SK-N-MC (cell line): ENCODE measurements around the gene NTN3.
A peak's percentile ranks its signal among the peaks of the same experiment; 100 is the strongest.

ENCODE experiments used
- DNase-seq: peaks from one replicate; pipeline ENCODE4 v3.0.0-alpha.2; 2011; ENCODE audit warnings: low read depth, low spot score
- H3K27ac ChIP-seq: fragments of 200-600 bp; sonication (generic); 2 replicates; pipeline ENCODE4 v1.5.1; 2016; ENCODE audit warnings: mixed run types
- H3K36me3 ChIP-seq: fragments of 200-600 bp; sonication (generic); 2 replicates; pipeline ENCODE4 v1.6.1; 2017; ENCODE audit warnings: antibody characterized with exemption, low read length, mixed read lengths; ENCODE audit not compliant: insufficient read depth
- H3K4me3 ChIP-seq: fragments of 200-600 bp; sonication (generic); 2 replicates; pipeline ENCODE4 v1.5.1; 2016
- H3K9ac ChIP-seq: fragments of 200-600 bp; sonication (generic); 2 replicates; pipeline ENCODE4 v1.8.0; 2017; ENCODE audit warnings: mixed run types, mixed read lengths; ENCODE audit not compliant: insufficient read length
- H3K9me3 ChIP-seq: fragments of 200-600 bp; sonication (generic); 2 replicates; pipeline ENCODE4 v1.6.1; 2017; ENCODE audit warnings: low read depth, mild to moderate bottlenecking, antibody characterized with exemption, low read length, moderate library complexity, mixed read lengths
- EZH2 ChIP-seq: fragments of 200-600 bp; sonication (generic); IDR thresholded peaks from one replicate; pipeline ENCODE4 v1.6.1; 2017; ENCODE audit warnings: antibody characterized with exemption
- FOXP2 ChIP-seq: optimal IDR thresholded peaks from 2 replicates; pipeline ENCODE3; 2011; ENCODE audit warnings: mild to moderate bottlenecking, moderate library complexity; ENCODE audit not compliant: insufficient read depth; ENCODE audit errors: extremely low read length, control extremely low read depth
- POLR2AphosphoS5 ChIP-seq: IDR thresholded peaks from 2 replicates; pipeline ENCODE4 v1.6.1; 2012; ENCODE audit warnings: mild to moderate bottlenecking, low read depth, low read length, borderline replicate concordance

NTN3 gene

DNA sequence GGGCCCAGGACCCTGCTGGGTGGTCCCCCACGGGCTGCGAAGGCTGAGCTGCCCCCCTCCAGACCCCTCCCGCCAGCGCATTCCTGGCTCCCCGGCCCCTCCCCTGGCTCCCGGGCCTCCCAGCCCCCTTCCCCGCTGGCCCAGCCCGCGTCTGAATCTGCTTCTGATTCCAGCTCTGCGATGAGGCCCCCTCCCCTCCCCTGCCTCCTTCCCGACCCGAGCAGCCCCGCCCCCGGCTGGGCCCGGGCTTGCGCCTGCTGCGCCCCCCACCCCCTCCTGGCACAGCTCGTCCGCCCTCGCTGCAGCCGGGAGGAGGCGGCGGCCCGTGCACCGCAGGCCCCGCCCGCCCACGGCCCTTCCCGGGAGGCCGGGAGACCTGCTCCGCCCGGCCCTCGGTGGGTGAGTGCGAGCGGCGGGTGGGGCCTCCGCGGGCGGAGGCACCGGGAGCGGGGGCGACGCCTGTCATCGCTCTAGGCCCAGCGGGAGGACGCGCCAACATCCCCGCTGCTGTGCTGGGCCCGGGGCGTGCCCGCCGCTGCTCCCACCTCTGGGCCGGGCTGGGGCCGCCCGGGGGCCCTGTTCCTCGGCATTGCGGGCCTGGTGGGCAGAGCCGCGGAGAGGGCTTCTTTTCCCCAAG, at the start of gene NTN3:
TSS of gene NTN3 (plus strand) at position 282 of the 637 bp plus-strand sequence. CDS start 405 bp downstream, outside the sequence.
- TF ChIP-seq EZH2 (no peak), POLR2AphosphoS5 (0 out of 2 replicates have a peak, but pooled peaks have one; percentile 4), FOXP2 (no peak)
- Histone ChIP-seq H3K27ac (peak within 1 kb of the TSS; percentile 72), H3K9me3 (no peaks in the 10 kb centered on the region), H3K9ac (peak within 1 kb of the TSS; percentile 68), H3K4me3 (peak within 1 kb of the TSS; percentile 80), H3K36me3 (no peaks in the 10 kb centered on the region)
- no peak for DNase-seq

- TF ChIP-seq EZH2 (no peak), POLR2AphosphoS5 (no peak), FOXP2 (no peak)
- no peaks in the 10 kb centered on the region for H3K9me3 ChIP-seq
- no peak for DNase-seq
- H3K9ac ChIP-seq, result no peak overlapping the region
- H3K27ac ChIP-seq, result no peak overlapping the region
- no peak overlapping the region for H3K4me3 ChIP-seq
- H3K36me3 ChIP-seq, result no peaks in the 10 kb centered on the region
Observed at GRCh38 chr16:2422123-2422867, 48.8 kb upstream of the NTN3 start.

GRCh38 chr16:2424061-2425007, 46.8 kb upstream of the NTN3 start:
- H3K27ac ChIP-seq, result no peak overlapping the region
- H3K9ac ChIP-seq, result no peak overlapping the region
- TF ChIP-seq FOXP2, result no peak
- TF ChIP-seq EZH2, result no peak
- TF ChIP-seq POLR2AphosphoS5, result no peak
- no peak overlapping the region for H3K4me3 ChIP-seq
- no peaks in the 10 kb centered on the region for H3K9me3 ChIP-seq
- H3K36me3 ChIP-seq, result no peaks in the 10 kb centered on the region
- DNase-seq, result no peak

GRCh38 chr16:2425008-2425518, 46.0 kb upstream of the NTN3 start:
- TF ChIP-seq POLR2AphosphoS5 (no peak), FOXP2 (no peak), EZH2 (no peak)
- Histone ChIP-seq H3K27ac (no peak overlapping the region), H3K9me3 (no peaks in the 10 kb centered on the region), H3K9ac (no peak overlapping the region), H3K4me3 (no peak overlapping the region), H3K36me3 (no peaks in the 10 kb centered on the region)
- no peak for DNase-seq

DNA sequence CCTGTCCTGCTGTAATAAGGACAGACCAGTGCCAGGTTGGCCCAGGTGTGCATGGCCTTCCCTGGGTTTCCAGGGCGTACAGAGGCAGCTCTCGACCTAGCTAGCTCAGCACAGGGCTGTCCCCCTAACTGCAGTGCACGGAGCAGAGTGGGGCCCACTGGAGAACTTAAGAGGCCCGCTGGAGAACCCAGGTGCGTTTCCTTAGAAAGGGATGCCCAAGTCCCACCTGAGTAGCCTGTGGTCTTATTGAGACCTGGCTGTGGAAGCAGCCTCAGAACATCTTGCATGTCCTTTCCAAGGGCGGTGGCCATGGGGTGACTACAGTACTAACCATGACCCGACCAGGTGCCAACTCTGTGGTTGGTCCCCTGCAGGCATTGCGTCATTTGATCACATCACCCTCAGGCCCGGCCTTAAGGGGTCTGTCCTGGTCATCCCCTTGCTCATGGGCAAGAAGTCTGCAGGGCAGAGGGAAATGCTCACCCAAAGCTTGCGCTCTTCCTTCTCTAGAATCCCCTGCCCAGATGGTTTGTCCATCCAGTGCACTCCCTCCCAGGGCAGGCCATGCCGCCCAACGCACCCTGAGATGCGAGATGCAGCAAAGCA, 45.2 kb upstream of the NTN3 start:
- DNase-seq, result no peak
- H3K4me3 ChIP-seq, result no peak overlapping the region
- H3K9ac ChIP-seq, result no peak overlapping the region
- H3K27ac ChIP-seq, result no peak overlapping the region
- TF ChIP-seq FOXP2, result no peak
- no peak for TF ChIP-seq POLR2AphosphoS5
- TF ChIP-seq EZH2, result no peak
- no peaks in the 10 kb centered on the region for H3K9me3 ChIP-seq
- peaks cover 6% of the 10 kb centered on the region for H3K36me3 ChIP-seq

DNA sequence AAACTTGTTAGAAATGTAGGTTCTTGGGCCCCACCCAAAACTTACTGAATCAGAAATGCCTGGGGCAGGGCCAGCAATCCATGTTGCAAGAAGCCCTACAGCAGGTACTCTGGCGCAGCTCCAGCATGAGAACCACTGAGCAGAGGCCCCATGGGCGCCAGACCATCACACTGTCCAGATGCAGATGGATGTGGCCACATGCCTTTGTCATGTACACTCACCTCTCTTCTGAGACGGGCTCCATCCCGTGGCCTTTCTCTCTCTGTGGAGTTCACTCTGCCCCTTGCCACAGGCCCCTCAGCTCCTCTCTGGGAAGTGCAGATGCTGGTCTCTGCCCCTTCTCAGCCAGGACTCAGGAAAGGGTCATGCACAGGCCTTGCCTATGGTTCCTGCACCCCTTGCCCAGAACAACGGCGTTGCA, 44.1 kb upstream of the NTN3 start:
- Histone ChIP-seq H3K27ac (no peak overlapping the region), H3K36me3 (peaks cover 16% of the 10 kb centered on the region), H3K9ac (no peak overlapping the region), H3K4me3 (no peak overlapping the region), H3K9me3 (no peaks in the 10 kb centered on the region)
- TF ChIP-seq FOXP2, result no peak
- TF ChIP-seq EZH2, result no peak
- TF ChIP-seq POLR2AphosphoS5, result no peak
- DNase-seq, result no peak

GRCh38 chr16:2427526-2427925, 43.6 kb upstream of the NTN3 start:
- H3K4me3 ChIP-seq, result no peak overlapping the region
- peaks cover 22% of the 10 kb centered on the region for H3K36me3 ChIP-seq
- no peak for DNase-seq
- TF ChIP-seq EZH2 (no peak), POLR2AphosphoS5 (no peak), FOXP2 (no peak)
- H3K9me3 ChIP-seq, result no peaks in the 10 kb centered on the region
- no peak overlapping the region for H3K27ac ChIP-seq
- no peak overlapping the region for H3K9ac ChIP-seq
